Breast epithelium (tissue), 3 donors: Measurements from ENCODE around the gene A3GALT2.

Experiments used
- CTCF ChIP-seq, 3 donors: fragments of 450-650 bp; IDR thresholded peaks; one replicate each; pipeline ENCODE4 v1.5.1; 2016 to 2017; ENCODE audit warnings: antibody characterized with exemption in 3 of 3, mild to moderate bottlenecking in 3 of 3, moderate library complexity in 3 of 3
- POLR2A ChIP-seq: fragments of 450-650 bp; IDR thresholded peaks from one replicate; pipeline ENCODE4 v1.6.1; 2016; ENCODE audit warnings: antibody characterized with exemption, mild to moderate bottlenecking, moderate library complexity

DNA sequence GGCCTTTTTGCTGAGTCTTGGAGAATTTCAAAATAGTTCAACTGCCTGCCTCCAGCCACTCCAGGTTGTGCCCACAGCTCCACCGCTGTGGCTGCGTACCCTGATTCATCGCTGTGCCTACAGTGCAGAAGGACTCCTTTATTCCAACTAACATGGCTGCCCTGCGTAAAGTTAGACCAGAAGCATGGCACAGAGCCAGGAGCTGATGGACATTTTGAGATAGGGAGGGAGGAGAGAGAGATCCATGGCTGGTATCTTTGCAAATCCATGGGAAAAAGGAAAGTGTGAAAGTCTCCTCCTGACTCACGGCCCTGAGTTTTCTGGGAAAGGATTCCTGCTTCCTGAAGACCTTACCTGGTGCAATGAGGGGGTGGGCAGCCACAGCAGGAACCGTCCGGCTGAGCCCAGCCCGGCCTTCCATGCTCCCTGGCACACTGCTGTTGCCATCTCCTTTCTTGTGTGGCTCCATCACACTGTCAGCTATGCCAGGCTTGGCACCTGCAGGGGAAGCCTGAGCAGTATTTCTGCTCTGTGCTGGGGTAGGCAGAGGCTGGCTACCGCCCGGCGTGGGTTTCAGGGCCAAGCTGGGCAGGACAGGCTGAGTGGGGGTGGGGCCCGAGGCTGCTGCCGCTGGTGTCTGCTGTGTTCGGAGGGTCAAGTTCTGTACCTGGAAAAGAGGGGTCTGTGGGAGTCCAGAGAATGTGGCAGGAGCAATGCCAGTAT, 46.0 kb upstream of the A3GALT2 start:
- TF ChIP-seq POLR2A (no peak), CTCF (IDR thresholded peaks at IDR 0.05) (no peak)
